Fibroblast of mammary gland (primary cell): ENCODE results near the gene MRPL52.
A peak's percentile ranks its signal among the peaks of the same experiment; 100 is the strongest.

Source experiments
- DNase-seq: peaks from one replicate; pipeline ENCODE4 v3.0.0-alpha.2; 2010; ENCODE audit warnings: low read depth
- H3K4me3 ChIP-seq: 2 replicates; pipeline ENCODE4 v1.5.1; 2011; ENCODE audit warnings: low read depth, mild to moderate bottlenecking, low read length, moderate library complexity; ENCODE audit not compliant: control insufficient read depth
- TF ChIP-seq, protein P1 (sequence below): conservative IDR thresholded peaks from 2 replicates; pipeline ENCODE4 v1.5.1; 2011; ENCODE audit warnings: low read depth, low read length, inconsistent platforms; ENCODE audit not compliant: control insufficient read depth, insufficient read depth

MRPL52 gene

DNA sequence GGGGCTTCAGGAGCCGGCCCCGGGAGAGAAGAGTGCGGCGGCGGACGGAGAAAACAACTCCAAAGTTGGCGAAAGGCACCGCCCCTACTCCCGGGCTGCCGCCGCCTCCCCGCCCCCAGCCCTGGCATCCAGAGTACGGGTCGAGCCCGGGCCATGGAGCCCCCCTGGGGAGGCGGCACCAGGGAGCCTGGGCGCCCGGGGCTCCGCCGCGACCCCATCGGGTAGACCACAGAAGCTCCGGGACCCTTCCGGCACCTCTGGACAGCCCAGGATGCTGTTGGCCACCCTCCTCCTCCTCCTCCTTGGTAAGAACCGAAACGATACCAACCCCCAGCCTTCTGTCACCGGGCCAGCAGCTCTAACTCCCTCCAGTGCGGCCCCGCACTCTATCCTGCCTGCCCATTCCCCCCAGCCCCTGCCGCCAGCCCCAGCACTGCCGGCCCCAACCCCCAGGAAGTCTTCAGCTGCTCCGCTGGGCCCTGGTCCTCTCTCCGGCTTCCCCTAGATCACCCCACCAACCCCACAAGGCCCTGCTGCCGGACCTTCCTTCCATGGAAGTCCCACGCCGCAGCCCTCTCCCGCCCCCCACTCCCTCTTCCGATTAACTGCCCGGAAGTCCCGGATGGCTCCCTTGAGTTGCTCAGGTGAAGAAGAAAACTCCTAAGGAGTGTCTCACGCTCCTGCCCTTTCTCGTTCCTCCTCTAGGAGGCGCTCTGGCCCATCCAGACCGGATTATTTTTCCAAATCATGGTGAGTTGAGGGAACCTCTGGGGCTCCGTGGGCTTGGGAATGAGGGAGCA is 42.5 kb downstream of the MRPL52 start:
- DNase-seq: peak; percentile 78
- H3K4me3 ChIP-seq: peak overlapping the region; percentile 79
- TF ChIP-seq, protein P1, sequence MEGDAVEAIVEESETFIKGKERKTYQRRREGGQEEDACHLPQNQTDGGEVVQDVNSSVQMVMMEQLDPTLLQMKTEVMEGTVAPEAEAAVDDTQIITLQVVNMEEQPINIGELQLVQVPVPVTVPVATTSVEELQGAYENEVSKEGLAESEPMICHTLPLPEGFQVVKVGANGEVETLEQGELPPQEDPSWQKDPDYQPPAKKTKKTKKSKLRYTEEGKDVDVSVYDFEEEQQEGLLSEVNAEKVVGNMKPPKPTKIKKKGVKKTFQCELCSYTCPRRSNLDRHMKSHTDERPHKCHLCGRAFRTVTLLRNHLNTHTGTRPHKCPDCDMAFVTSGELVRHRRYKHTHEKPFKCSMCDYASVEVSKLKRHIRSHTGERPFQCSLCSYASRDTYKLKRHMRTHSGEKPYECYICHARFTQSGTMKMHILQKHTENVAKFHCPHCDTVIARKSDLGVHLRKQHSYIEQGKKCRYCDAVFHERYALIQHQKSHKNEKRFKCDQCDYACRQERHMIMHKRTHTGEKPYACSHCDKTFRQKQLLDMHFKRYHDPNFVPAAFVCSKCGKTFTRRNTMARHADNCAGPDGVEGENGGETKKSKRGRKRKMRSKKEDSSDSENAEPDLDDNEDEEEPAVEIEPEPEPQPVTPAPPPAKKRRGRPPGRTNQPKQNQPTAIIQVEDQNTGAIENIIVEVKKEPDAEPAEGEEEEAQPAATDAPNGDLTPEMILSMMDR: peak; percentile 96

DNA sequence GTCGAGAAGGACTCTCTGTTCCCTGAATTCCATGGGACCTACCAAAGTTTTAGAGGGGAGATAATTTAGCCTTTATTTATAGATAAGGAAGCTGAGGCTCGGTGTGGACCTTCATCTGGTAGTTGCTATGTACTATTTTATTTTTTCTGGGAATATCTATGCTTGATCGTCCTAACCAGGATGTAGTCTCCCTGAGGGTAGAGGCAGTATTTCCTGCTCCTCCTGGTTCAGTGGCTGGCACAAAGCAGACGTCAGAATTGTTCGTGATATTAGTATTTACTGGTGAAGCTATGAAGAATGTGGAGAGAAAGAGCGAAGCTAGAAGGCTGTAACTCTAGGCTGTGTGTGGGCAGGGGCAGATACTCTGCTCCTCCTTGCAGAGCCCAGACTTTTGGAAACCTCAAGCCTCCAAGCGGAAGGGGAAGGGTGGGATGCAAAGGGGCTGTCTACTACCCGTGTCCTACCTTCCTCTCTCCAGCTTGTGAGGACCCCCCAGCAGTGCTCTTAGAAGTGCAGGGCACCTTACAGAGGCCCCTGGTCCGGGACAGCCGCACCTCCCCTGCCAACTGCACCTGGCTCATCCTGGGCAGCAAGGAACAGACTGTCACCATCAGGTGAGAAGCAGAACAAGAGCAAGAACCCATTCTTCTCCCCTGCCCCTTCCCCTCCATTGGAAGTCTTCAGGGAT is 43.3 kb downstream of the MRPL52 start:
- TF ChIP-seq, protein P1: no peak
- peak; percentile 21 for DNase-seq

DNA sequence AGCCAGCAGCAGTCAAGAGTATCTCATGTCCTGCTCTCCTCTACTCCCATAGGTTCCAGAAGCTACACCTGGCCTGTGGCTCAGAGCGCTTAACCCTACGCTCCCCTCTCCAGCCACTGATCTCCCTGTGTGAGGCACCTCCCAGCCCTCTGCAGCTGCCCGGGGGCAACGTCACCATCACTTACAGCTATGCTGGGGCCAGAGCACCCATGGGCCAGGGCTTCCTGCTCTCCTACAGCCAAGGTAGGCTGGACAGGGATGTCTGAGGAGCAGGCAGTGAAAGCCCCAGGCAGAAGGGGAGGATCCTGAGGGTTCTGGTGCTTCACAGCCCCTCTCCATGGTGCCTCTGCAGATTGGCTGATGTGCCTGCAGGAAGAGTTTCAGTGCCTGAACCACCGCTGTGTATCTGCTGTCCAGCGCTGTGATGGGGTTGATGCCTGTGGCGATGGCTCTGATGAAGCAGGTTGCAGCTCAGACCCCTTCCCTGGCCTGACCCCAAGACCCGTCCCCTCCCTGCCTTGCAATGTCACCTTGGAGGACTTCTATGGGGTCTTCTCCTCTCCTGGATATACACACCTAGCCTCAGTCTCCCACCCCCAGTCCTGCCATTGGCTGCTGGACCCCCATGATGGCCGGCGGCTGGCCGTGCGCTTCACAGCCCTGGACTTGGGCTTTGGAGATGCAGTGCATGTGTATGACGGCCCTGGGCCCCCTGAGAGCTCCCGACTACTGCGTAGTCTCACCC is 45.5 kb downstream of the MRPL52 start:
- no peak overlapping the region for H3K4me3 ChIP-seq
- DNase-seq: no peak
- TF ChIP-seq, protein P1: no peak

More for the DNA sequence above, 43.3 kb downstream of the MRPL52 start:
- peak overlapping the region; percentile 79 for H3K4me3 ChIP-seq

DNA sequence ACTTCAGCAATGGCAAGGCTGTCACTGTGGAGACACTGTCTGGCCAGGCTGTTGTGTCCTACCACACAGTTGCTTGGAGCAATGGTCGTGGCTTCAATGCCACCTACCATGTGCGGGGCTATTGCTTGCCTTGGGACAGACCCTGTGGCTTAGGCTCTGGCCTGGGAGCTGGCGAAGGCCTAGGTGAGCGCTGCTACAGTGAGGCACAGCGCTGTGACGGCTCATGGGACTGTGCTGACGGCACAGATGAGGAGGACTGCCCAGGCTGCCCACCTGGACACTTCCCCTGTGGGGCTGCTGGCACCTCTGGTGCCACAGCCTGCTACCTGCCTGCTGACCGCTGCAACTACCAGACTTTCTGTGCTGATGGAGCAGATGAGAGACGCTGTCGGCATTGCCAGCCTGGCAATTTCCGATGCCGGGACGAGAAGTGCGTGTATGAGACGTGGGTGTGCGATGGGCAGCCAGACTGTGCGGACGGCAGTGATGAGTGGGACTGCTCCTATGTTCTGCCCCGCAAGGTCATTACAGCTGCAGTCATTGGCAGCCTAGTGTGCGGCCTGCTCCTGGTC is 46.1 kb downstream of the MRPL52 start:
- TF ChIP-seq, protein P1: no peak
- no peak overlapping the region for H3K4me3 ChIP-seq
- DNase-seq: no peak

DNA sequence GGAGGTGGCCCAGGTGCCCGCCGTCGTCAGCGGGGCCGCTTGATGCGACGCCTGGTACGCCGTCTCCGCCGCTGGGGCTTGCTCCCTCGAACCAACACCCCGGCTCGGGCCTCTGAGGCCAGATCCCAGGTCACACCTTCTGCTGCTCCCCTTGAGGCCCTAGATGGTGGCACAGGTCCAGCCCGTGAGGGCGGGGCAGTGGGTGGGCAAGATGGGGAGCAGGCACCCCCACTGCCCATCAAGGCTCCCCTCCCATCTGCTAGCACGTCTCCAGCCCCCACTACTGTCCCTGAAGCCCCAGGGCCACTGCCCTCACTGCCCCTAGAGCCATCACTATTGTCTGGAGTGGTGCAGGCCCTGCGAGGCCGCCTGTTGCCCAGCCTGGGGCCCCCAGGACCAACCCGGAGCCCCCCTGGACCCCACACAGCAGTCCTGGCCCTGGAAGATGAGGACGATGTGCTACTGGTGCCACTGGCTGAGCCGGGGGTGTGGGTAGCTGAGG is 47.4 kb downstream of the MRPL52 start:
- DNase-seq: no peak
- TF ChIP-seq, protein P1: no peak
- no peak overlapping the region for H3K4me3 ChIP-seq
